ENCODE results near the gene RNF19B.
"Not testable (repeated sequence)": the region's sequence is repeated elsewhere in the genome, so short reads cannot be mapped to it uniquely, and the experiment has no call there.

Gene RNF19B

GRCh38 chr1:32915766-32916706 is 48.6 kb downstream of the RNF19B start:
- no peak for TF ChIP-seq CTCF (IDR thresholded peaks at IDR 0.05)
- Histone ChIP-seq H3K4me3 (no peak overlapping the region), H3K27ac (no peak overlapping the region)

GRCh38 chr1:32910319-32910718 is 54.3 kb downstream of the RNF19B start:
- no peak for DNase-seq (ENCODE audit: low spot score)
- Histone ChIP-seq H3K27ac (no peak overlapping the region), H3K4me3 (no peak overlapping the region)
- TF ChIP-seq CTCF (IDR thresholded peaks at IDR 0.05) = no peak

More at GRCh38 chr1:32915766-32916706, 48.6 kb downstream of the RNF19B start:
- DNase-seq (ENCODE audit: low spot score) = no peak

GRCh38 chr1:32907435-32907834 is 57.2 kb downstream of the RNF19B start:
- TF ChIP-seq CTCF (IDR thresholded peaks at IDR 0.05) = no peak
- H3K27ac ChIP-seq = no peak overlapping the region
- no peak for DNase-seq (ENCODE audit: low spot score)
- no peak overlapping the region for H3K4me3 ChIP-seq

- no peak for TF ChIP-seq CTCF (IDR thresholded peaks at IDR 0.05)
- H3K27ac ChIP-seq = no peak overlapping the region
- no peak overlapping the region for H3K4me3 ChIP-seq
- DNase-seq (ENCODE audit: low spot score) = no peak
These were observed 58.0 kb downstream of the RNF19B start for GRCh38 chr1:32906654-32907053.

- DNase-seq (ENCODE audit: low spot score); H3K27ac ChIP-seq; H3K4me3 ChIP-seq: not testable (repeated sequence)
These were observed 59.0 kb downstream of the RNF19B start for GRCh38 chr1:32905588-32905987.

GRCh38 chr1:32904797-32905196 is 59.8 kb downstream of the RNF19B start:
- DNase-seq (ENCODE audit: low spot score) = no peak
- H3K4me3 ChIP-seq = no peak overlapping the region
- no peak overlapping the region for H3K27ac ChIP-seq
- no peak for TF ChIP-seq CTCF (IDR thresholded peaks at IDR 0.05)

GRCh38 chr1:32903991-32904785 is 60.4 kb downstream of the RNF19B start:
- Histone ChIP-seq H3K27ac (no peak overlapping the region), H3K4me3 (no peak overlapping the region)
- no peak for TF ChIP-seq CTCF (IDR thresholded peaks at IDR 0.05)
- DNase-seq (ENCODE audit: low spot score) = no peak

Measured in coronary artery (tissue), 2 donors.